MM.1S (cell line): ENCODE measurements around the gene IL1RL1.

Experiments
- DNase-seq: peaks from one replicate; pipeline ENCODE4 v3.0.0-alpha.2; 2015
- H2AFZ ChIP-seq: fragments of 300-600 bp; sonication (generic); 2 replicates; pipeline ENCODE4 v1.6.0; 2016; ENCODE audit warnings: antibody characterized with exemption, low read length
- H3F3A ChIP-seq: fragments of 300-600 bp; sonication (generic); 2 replicates; pipeline ENCODE4 v1.6.1; 2016; ENCODE audit warnings: mild to moderate bottlenecking, antibody characterized with exemption, low read length, moderate library complexity, mixed read lengths; ENCODE audit not compliant: insufficient read depth
- H3K27ac ChIP-seq: fragments of 300-600 bp; sonication (generic); 2 replicates; pipeline ENCODE4 v1.5.1; 2016; ENCODE audit warnings: mild to moderate bottlenecking, low read length
- H3K27me3 ChIP-seq: fragments of 300-600 bp; sonication (generic); replicated peaks from 2 replicates; pipeline ENCODE4 v1.6.0; 2016; ENCODE audit warnings: low read length; ENCODE audit not compliant: insufficient read depth
- H3K36me3 ChIP-seq: fragments of 300-600 bp; sonication (generic); replicated peaks from 2 replicates; pipeline ENCODE4 v1.6.1; 2016; ENCODE audit warnings: mild to moderate bottlenecking, low read length, mixed read lengths; ENCODE audit not compliant: insufficient read depth
- H3K4me1 ChIP-seq: fragments of 300-600 bp; sonication (generic); 2 replicates; pipeline ENCODE4 v1.6.1; 2016; ENCODE audit warnings: low read length, mixed read lengths
- H3K4me2 ChIP-seq: fragments of 300-600 bp; sonication (generic); 2 replicates; pipeline ENCODE4 v1.6.0; 2016; ENCODE audit warnings: low read depth, low read length
- H3K4me3 ChIP-seq: fragments of 300-600 bp; sonication (generic); 2 replicates; pipeline ENCODE4 v1.5.1; 2016; ENCODE audit warnings: low read length, mixed read lengths
- H3K79me2 ChIP-seq: fragments of 300-600 bp; sonication (generic); 2 replicates; pipeline ENCODE4 v1.6.1; 2016; ENCODE audit warnings: mixed run types, low read length, mixed read lengths
- H3K9ac ChIP-seq: fragments of 300-600 bp; sonication (generic); 2 replicates; pipeline ENCODE4 v1.6.1; 2016; ENCODE audit warnings: low read length, mixed read lengths
- H3K9me2 ChIP-seq: fragments of 300-600 bp; sonication (generic); replicated peaks from 2 replicates; pipeline ENCODE4 v1.6.1; 2016; ENCODE audit warnings: mild to moderate bottlenecking, low read length, mixed read lengths; ENCODE audit not compliant: insufficient read depth
- H3K9me3 ChIP-seq: fragments of 300-600 bp; sonication (generic); replicated peaks from 2 replicates; pipeline ENCODE4 v1.6.1; 2016; ENCODE audit warnings: mild to moderate bottlenecking, low read length, mixed read lengths; ENCODE audit not compliant: insufficient read depth
- H4K20me1 ChIP-seq: fragments of 300-600 bp; sonication (generic); 2 replicates; pipeline ENCODE4 v1.6.1; 2016; ENCODE audit warnings: mild to moderate bottlenecking, low read length, moderate library complexity, mixed read lengths; ENCODE audit not compliant: insufficient read depth
- CTCF ChIP-seq: fragments of 300-600 bp; sonication (generic); IDR thresholded peaks from 2 replicates; pipeline ENCODE4 v1.5.1; 2016; ENCODE audit warnings: antibody characterized with exemption, low read length, mixed read lengths
- EZH2 ChIP-seq: fragments of 300-600 bp; sonication (generic); optimal IDR thresholded peaks from 2 replicates; pipeline ENCODE3; 2017; ENCODE audit warnings: low read depth, mild to moderate bottlenecking, antibody characterized with exemption, low read length, mixed read lengths
- EZH2phosphoT487 ChIP-seq: fragments of 300-600 bp; sonication (generic); IDR thresholded peaks from 2 replicates; pipeline ENCODE4 v1.6.1; 2018; ENCODE audit warnings: antibody characterized with exemption, low read length

IL1RL1 gene

GRCh38 chr2:102303589-102303988 is 7.8 kb upstream of the IL1RL1 start:
- Histone ChIP-seq H3F3A (no peaks in the 10 kb centered on the region), H3K9me2 (no peaks in the 10 kb centered on the region), H3K27me3 (no peaks in the 10 kb centered on the region), H3K4me2 (no peak overlapping the region), H3K4me3 (no peak overlapping the region), H4K20me1 (no peaks in the 10 kb centered on the region), H3K9ac (no peak overlapping the region), H3K27ac (no peak overlapping the region), H2AFZ (no peak overlapping the region), H3K9me3 (no peaks in the 10 kb centered on the region), H3K79me2 (no peaks in the 10 kb centered on the region), H3K36me3 (no peaks in the 10 kb centered on the region), H3K4me1 (no peaks in the 10 kb centered on the region)
- no peak for DNase-seq
- TF ChIP-seq EZH2 (no peak), CTCF (no peak), EZH2phosphoT487 (no peak)

GRCh38 chr2:102304268-102304667 is 7.1 kb upstream of the IL1RL1 start:
- Histone ChIP-seq H3K36me3 (no peaks in the 10 kb centered on the region), H3K4me2 (no peak overlapping the region), H3F3A (no peaks in the 10 kb centered on the region), H3K9me2 (no peaks in the 10 kb centered on the region), H2AFZ (no peak overlapping the region), H3K9ac (no peak overlapping the region), H3K4me1 (no peaks in the 10 kb centered on the region), H3K27me3 (no peaks in the 10 kb centered on the region), H3K4me3 (no peak overlapping the region), H3K27ac (no peak overlapping the region), H4K20me1 (no peaks in the 10 kb centered on the region), H3K9me3 (no peaks in the 10 kb centered on the region), H3K79me2 (no peaks in the 10 kb centered on the region)
- TF ChIP-seq CTCF (no peak), EZH2phosphoT487 (no peak), EZH2 (no peak)
- no peak for DNase-seq

DNA sequence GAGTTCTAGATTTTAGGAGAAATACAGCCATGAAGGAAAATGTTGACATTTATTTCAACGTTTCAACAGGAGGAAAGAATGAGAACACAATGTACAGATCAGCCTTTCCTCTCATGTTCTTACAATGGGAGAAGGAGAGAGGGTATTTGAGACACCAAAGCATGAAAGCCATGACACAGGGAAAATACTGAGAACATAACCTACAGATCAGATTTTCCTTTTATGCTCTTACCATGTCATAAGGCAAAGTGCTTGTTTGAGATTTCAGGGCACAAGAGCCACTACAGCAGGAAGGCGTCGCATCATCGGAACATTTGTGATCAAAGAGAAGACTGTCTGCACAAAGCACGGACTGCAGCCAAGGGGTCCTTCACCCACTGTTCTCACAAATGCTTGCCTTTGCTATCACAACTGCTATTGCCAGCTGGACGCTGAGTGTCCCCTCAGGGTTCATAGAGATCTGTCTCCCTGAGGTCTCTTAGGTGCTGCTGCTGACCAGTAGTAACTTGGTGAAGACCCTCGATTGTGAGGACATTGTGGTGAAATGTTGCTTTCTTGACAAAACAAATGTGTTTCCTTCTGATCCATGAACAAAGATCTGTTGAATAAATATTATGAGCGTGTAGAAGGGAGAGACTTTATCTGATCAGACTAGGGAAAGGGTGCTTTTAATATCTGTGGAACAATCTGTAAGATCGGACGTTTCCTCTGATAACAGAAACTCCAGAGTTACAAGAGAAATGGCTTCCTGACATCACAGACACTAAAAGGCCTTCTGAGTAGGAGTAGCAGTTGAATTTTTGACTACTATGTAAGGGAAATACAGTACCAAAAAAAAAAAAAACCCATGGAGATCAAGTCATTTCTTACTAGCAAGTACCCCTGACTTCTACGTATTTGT is 6.4 kb upstream of the IL1RL1 start:
- Histone ChIP-seq H2AFZ (no peak overlapping the region), H3K79me2 (no peaks in the 10 kb centered on the region), H4K20me1 (no peaks in the 10 kb centered on the region), H3K9me2 (no peaks in the 10 kb centered on the region), H3K27ac (no peak overlapping the region), H3K4me2 (no peak overlapping the region), H3K9me3 (no peaks in the 10 kb centered on the region), H3K27me3 (no peaks in the 10 kb centered on the region), H3K36me3 (no peaks in the 10 kb centered on the region), H3F3A (no peaks in the 10 kb centered on the region), H3K4me1 (no peaks in the 10 kb centered on the region), H3K9ac (no peak overlapping the region), H3K4me3 (no peak overlapping the region)
- no peak for DNase-seq
- TF ChIP-seq CTCF (no peak), EZH2 (no peak), EZH2phosphoT487 (no peak)
